GM18502 (cell line): ENCODE measurements around the gene YY1.

Source experiments
- ATAC-seq: cut with Tn5 transposase; IDR thresholded peaks from one replicate; pipeline ENCODE4 v1.9.1; 2021; ENCODE audit warnings: mild to moderate bottlenecking; ENCODE audit not compliant: unreplicated experiment, poor library complexity

YY1 gene

DNA sequence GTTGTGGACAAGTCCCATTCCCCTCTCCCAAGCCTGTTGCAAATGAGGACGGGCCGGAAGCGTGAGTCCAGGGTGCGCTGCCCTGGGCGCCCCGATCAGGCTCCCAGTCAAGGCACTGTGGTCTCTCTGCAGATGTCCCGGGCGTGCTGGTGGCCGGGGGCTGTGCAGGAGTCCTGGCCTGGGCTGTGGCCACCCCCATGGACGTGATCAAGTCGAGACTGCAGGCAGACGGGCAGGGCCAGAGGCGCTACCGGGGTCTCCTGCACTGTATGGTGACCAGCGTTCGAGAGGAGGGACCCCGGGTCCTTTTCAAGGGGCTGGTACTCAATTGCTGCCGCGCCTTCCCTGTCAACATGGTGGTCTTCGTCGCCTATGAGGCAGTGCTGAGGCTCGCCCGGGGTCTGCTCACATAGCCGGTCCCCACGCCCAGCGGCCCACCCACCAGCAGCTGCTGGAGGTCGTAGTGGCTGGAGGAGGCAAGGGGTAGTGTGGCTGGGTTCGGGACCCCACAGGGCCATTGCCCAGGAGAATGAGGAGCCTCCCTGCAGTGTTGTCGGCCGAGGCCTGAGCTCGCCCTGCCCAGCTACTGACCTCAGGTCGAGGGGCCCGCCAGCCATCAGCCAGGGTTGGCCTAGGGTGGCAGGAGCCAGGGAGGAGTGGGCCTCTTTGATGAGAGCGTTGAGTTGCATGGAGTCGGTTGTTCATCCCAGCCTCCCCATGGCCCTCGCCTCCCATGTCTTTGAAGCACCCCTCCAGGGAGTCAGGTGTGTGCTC, 90.5 kb downstream of the YY1 start:
- no peak for ATAC-seq

GRCh38 chr14:100330007-100330344, 91.0 kb downstream of the YY1 start:
- ATAC-seq: no peak

GRCh38 chr14:100330388-100330931, 91.5 kb downstream of the YY1 start:
- ATAC-seq: no peak

DNA sequence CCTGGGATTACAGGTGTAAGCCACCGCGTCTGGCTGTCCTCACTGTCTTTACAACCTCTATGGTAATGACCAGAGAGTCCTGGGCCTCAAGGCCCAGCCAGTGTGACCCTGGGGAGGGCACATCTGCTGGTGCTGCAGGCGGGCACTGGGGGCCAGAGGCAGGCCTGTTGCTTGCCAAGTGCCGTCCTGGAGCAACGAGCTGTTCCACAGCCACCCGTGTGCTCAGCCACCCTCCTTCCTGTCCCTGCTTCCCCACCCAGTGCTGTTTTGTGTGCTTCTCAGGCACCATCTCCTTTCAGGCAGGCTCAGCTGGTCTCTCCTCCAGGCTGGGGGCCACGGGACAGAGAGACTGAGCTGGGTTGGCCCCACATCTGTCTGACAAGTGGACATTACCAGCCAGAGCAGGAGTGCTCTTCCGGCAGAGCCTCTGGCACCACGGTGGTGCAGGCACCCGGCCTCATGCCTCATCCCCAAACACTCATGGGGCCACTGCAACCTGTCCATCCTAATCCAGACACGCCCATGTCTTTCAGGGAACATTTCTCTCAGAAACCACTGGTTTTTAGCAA, 93.2 kb downstream of the YY1 start:
- ATAC-seq: no peak
